Mucosa of stomach (tissue), 1 donor: ENCODE measurements around the gene MDC1.
"Not testable (repeated sequence)": the region's sequence is repeated elsewhere in the genome, so short reads cannot be mapped to it uniquely, and the experiment has no call there.

ENCODE experiments used
- H3K27me3 ChIP-seq: one replicate; pipeline ENCODE4 v1.7.0; 2013; ENCODE audit warnings: mild to moderate bottlenecking, low read length; ENCODE audit not compliant: control insufficient read depth, insufficient read depth
- H3K36me3 ChIP-seq: one replicate; pipeline ENCODE4 v1.7.0; 2013; ENCODE audit warnings: low read length; ENCODE audit not compliant: control insufficient read depth, insufficient read depth
- H3K4me1 ChIP-seq: one replicate; pipeline ENCODE4 v1.7.0; 2013; ENCODE audit warnings: mild to moderate bottlenecking, low read length; ENCODE audit not compliant: control insufficient read depth, insufficient read depth
- H3K4me3 ChIP-seq: one replicate; pipeline ENCODE4 v1.7.0; 2013; ENCODE audit warnings: low read length
- H3K9ac ChIP-seq: one replicate; pipeline ENCODE4 v1.7.0; 2013; ENCODE audit warnings: mild to moderate bottlenecking, low read length, moderate library complexity
- H3K9me3 ChIP-seq: one replicate; pipeline ENCODE4 v1.7.0; 2013; ENCODE audit warnings: mild to moderate bottlenecking, low read length, moderate library complexity; ENCODE audit not compliant: control insufficient read depth
- donor health status: Pancreatic carcinoma.

MDC1 gene

GRCh38 chr6:30672445-30673253, 44.4 kb downstream of the MDC1 start, which contains the start of gene DHX16:
DHX16 (minus strand) TSS chr6:30673006; CDS start chr6:30672841, 165 bp downstream.
- H3K36me3 ChIP-seq: peaks cover 10% of the 10 kb centered on the region
- peaks cover 12% of the 10 kb centered on the region for H3K4me1 ChIP-seq
- H3K27me3 ChIP-seq: no peaks in the 10 kb centered on the region
- H3K4me3 ChIP-seq: peak within 1 kb of the TSS; percentile 94
- peak within 1 kb of the TSS; percentile 76 for H3K9ac ChIP-seq
- H3K9me3 ChIP-seq: no peaks in the 10 kb centered on the region

GRCh38 chr6:30670760-30671527, 46.1 kb downstream of the MDC1 start:
- peaks cover 12% of the 10 kb centered on the region for H3K4me1 ChIP-seq
- H3K36me3 ChIP-seq: peaks cover 10% of the 10 kb centered on the region
- no peak overlapping the region for H3K4me3 ChIP-seq
- no peaks in the 10 kb centered on the region for H3K9me3 ChIP-seq
- H3K9ac ChIP-seq: no peak overlapping the region
- no peaks in the 10 kb centered on the region for H3K27me3 ChIP-seq

GRCh38 chr6:30666300-30666699, 50.8 kb downstream of the MDC1 start:
- not testable (repeated sequence) for H3K27me3 ChIP-seq, H3K4me3 ChIP-seq, H3K9me3 ChIP-seq, H3K9ac ChIP-seq, H3K4me1 ChIP-seq
- peaks cover 24% of the 10 kb centered on the region for H3K36me3 ChIP-seq

- H3K9ac ChIP-seq: no peak overlapping the region
- no peak overlapping the region for H3K4me3 ChIP-seq
- no peaks in the 10 kb centered on the region for H3K4me1 ChIP-seq
- peaks cover 16% of the 10 kb centered on the region for H3K36me3 ChIP-seq
- no peaks in the 10 kb centered on the region for H3K27me3 ChIP-seq
- H3K9me3 ChIP-seq: no peaks in the 10 kb centered on the region
These were observed 51.9 kb downstream of the MDC1 start for GRCh38 chr6:30664994-30665767.

GRCh38 chr6:30657922-30658321, 59.2 kb downstream of the MDC1 start:
- not testable (repeated sequence) for H3K4me1 ChIP-seq, H3K27me3 ChIP-seq, H3K9ac ChIP-seq, H3K4me3 ChIP-seq, H3K9me3 ChIP-seq
- H3K36me3 ChIP-seq: peaks cover 46% of the 10 kb centered on the region

- Histone ChIP-seq H3K4me3 (no peak overlapping the region), H3K9me3 (no peaks in the 10 kb centered on the region), H3K27me3 (no peaks in the 10 kb centered on the region), H3K4me1 (no peaks in the 10 kb centered on the region), H3K9ac (no peak overlapping the region), H3K36me3 (peaks cover 45% of the 10 kb centered on the region)
These were observed 59.6 kb downstream of the MDC1 start for GRCh38 chr6:30657454-30657853.

GRCh38 chr6:30656513-30656912, 60.6 kb downstream of the MDC1 start:
- Histone ChIP-seq H3K9me3 (no peaks in the 10 kb centered on the region), H3K36me3 (peaks cover 46% of the 10 kb centered on the region), H3K4me3 (no peak overlapping the region), H3K27me3 (no peaks in the 10 kb centered on the region), H3K4me1 (no peaks in the 10 kb centered on the region), H3K9ac (no peak overlapping the region)

GRCh38 chr6:30655743-30656094, 61.4 kb downstream of the MDC1 start:
- no peak overlapping the region for H3K4me3 ChIP-seq
- H3K9me3 ChIP-seq: no peaks in the 10 kb centered on the region
- H3K4me1 ChIP-seq: no peaks in the 10 kb centered on the region
- H3K9ac ChIP-seq: no peak overlapping the region
- peaks cover 43% of the 10 kb centered on the region for H3K36me3 ChIP-seq
- no peaks in the 10 kb centered on the region for H3K27me3 ChIP-seq

GRCh38 chr6:30654798-30655742, 62.0 kb downstream of the MDC1 start:
- no peaks in the 10 kb centered on the region for H3K27me3 ChIP-seq
- H3K4me3 ChIP-seq: no peak overlapping the region
- peaks cover 43% of the 10 kb centered on the region for H3K36me3 ChIP-seq
- no peaks in the 10 kb centered on the region for H3K4me1 ChIP-seq
- H3K9me3 ChIP-seq: no peaks in the 10 kb centered on the region
- no peak overlapping the region for H3K9ac ChIP-seq

GRCh38 chr6:30651143-30651542, 65.9 kb downstream of the MDC1 start:
- peaks cover 27% of the 10 kb centered on the region for H3K36me3 ChIP-seq
- H3K4me1 ChIP-seq: peaks cover 6% of the 10 kb centered on the region
- H3K4me3 ChIP-seq: no peak overlapping the region
- H3K9me3 ChIP-seq: no peaks in the 10 kb centered on the region
- no peak overlapping the region for H3K9ac ChIP-seq
- H3K27me3 ChIP-seq: no peaks in the 10 kb centered on the region
